ENCODE results near the gene ITGA5.

The ITGA5 gene

DNA sequence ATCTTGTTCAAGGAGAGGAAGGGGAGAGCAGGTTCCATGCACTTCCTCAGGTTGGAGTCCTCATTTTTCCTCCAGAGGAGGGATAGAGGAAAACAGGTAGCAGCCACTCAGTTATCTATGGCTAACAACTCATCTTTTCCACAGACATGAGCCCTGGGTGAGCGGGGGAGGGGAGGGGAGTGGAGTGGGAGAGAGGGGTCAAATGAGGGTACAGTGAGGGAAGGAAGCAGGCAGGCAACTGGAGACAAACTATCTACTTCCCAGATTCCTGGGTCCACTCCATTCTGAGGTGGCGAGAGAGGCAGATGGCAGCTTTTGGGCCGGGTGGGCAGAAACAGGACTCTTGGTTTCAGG is 32.0 kb downstream of the ITGA5 start:
- DNase-seq, result no peak

GRCh38 chr12:54386403-54387113 is 32.5 kb downstream of the ITGA5 start:
- no peak for DNase-seq

DNA sequence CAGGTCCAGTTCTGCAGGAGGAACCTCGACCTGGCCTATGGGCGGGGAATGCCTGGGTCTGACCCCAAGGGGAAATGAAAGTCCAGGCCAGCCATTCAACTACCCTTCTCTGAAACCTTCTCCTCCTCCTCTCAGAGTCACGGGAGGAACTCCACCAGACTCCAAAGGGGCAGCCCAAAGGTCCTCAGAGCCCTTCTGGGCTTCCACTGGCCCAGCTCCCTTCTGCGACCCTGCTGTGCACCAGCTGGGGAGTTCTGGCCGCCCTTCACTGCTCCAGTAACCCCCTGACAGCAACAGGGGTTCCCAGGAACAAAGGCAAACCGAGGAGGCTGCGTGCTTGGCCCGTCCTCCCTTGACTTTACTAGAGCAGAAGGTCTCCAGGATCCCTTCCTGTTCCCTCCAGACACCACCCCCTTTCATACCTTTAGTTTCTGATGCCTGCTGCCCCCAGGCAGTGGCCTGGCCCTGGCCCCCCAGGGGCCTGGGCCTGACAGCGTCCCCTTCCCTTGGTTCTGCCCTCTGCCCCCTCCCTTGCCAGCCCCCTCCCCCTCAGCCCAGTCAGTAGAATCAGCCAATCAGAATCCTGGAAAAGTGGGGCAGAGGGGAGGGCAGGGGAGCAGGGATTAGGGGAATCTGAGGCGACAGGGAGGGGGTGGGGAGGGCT is 33.7 kb downstream of the ITGA5 start:
- no peak for DNase-seq

DNA sequence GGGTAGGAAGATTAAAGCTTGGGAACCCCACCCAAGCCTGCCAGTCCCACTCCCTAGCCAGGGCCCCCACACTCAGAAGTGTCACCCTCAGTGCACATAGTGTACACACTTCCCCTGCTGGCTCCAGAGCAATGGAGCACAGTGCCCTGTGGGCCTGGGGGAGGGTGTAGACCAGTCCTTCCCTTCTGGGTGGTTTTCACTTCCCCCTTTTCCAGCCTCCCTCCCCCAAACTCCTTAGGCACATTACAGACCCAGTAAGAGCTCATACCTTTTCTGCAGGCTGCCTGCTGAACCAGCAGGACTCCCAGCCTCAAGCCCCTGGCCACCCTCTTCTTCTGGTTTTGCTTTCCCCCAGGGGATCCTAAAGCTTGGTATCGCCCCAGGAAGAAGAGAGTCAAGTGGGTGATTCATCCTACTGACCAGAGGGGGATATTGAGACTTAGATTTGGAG is 34.5 kb downstream of the ITGA5 start, which contains the start of gene ZNF385A:
TSS of gene ZNF385A (minus strand) at position 143 of the 451 bp plus-strand sequence. CDS start 219 bp downstream, outside the sequence.
- DNase-seq, result no peak

DNA sequence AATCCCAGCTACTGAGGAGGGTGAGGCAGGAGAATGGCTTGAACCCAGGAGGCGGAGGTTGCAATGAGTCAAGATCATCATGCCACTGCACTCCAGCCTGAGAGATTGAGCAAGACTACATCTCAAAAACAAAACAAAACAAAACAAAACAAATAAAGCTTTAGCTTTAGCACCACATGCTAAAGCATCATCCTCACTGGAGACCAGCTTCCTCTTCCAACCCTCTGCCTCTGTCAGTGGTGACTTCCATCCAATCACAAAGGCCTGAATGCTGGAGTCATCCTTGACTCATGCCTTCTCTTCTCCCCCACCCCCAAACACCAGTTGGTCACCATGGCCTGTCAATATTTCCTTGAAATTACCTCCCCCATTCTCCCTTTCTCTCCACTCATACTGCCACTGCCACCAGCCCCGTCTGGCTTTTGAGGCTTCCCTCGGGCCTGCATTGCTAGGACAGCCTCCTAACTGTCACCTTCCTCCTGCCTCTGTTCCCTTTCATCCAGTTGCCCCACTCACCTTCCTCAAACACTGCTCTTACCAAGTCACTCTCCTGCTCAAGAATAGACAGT is 35.9 kb downstream of the ITGA5 start:
- no peak for DNase-seq

DNA sequence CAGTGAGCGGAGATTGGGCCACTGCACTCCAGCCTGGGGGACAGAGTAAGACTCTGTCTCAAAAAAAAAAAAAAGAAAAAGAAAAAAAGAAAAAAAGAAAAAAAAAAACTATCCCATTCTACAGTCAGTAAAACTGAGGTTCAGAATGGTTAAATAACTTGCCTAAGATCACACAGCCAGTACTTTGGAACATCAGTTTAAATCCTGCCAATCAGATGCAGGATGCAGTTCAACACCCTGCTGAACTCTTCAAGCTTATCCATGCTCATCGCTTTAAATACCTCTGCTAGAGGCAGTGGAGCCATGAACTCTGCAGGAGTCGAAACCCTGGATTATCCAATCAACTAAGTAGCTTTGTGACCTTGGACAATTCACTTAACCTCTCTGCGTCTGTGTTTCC is 37.9 kb downstream of the ITGA5 start:
- no peak for DNase-seq

DNA sequence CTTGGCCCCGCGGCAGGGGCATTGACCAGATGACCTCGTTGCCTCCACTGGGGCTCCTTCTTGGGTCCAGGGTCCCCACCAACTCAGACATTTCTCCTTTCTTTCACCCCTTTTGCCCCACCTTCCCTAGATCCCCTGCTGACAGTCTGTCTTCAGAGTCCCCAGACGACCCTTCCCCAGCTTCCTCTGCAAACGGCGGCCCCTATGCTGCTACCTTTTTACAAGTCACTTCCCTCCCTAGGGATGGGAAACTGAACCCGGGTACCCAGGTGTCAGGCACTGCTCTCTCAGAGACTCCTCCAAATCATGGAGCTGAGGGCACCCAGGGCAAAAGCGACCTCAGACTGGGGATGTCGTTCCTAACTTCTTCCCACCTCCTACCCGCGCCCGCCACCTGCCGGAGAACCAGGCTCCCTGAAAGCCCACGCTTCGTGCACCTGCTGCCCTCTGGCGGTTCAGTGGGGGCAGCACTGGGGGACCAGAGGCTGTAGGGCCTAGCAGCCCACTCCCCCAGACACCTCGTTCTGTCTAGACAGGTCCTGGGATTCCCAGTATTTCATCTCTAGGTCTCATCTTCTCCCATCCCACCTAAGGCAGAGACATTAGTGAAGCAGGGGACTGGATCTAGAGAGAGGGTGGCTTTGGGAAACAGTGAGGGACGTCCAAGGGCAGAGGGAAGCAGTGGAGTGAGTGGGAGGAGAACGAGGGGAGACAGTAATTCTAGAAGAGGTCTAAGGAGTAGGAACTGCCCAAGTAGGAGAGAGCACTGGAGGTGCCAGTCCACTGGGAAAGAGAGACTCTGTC is 39.5 kb downstream of the ITGA5 start:
- DNase-seq, result peak; percentile 91

DNA sequence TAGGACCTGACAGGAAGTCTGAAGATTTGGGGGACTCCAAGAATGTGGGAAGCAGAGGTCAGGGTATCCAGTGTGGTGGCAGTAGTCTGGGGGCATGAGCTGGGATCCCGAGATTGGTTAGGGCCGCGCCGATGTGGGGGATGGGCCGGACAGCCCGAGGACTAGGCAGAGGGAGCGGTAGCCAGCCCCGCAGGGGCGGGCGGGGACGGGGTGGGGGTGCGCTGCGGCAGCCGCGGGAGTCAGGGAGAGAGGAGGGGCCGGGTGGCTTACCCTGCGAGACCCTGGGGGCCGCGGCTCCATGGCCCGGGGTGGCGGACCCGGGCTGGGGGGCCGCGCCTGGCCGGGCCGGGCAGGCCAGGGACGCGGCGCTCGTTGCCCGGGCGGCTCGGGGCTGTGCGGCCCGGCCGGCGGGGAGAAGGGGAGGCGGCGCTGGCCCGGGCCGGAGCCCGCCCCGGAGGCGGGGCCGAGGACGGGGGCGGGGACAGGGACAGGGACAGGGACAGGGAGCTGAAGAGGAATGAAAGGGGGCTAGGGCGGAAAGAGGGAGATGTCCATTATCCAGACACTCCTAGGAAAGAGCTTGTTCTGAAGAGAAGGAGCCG is 40.2 kb downstream of the ITGA5 start:
- peak; percentile 79 for DNase-seq

- DNase-seq, result no peak
Observed at GRCh38 chr12:54377797-54378515, 41.1 kb downstream of the ITGA5 start.

DNA sequence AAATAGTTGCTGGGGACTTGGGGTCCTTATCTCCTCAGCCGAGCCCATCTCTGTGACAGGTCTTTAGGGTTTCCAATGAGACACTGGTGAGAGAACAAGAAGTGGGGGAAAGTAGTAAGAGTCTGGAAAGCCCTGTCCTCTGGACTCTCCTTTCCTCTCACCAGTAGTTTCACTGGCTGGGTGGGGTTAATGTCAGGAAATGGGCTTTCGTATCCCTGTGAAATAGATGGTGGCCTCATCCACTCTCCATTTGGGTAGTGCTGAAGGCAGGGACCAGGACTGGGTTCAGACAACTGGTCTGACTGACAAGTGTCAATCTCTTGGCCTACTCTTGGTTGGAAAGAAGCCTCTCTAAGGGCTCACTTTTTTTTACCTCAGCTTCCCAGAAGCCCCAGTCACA is 42.1 kb downstream of the ITGA5 start:
- DNase-seq, result no peak

DNA sequence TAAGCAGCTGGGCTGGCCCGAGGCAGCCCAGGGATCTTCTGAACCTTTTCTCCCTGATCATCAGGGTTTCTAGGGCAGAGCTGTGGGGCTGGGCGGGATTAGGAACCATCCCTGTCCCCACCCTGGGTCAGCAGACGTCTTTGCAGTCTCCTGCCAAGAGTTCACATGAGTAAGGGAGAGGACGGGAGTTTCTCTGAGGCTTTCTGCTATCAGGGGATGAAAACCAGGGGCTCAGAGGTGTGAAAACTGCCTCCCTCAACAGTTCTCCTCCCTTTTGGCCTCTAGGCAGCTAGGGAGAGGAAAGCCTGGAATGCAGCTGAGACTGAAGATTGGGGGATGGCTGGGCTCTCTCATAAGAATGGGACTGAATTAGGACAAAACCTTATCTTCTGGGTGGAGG is 42.5 kb downstream of the ITGA5 start:
- DNase-seq, result no peak

- no peak for DNase-seq
Observed at GRCh38 chr12:54375259-54375579, 43.8 kb downstream of the ITGA5 start.

DNA sequence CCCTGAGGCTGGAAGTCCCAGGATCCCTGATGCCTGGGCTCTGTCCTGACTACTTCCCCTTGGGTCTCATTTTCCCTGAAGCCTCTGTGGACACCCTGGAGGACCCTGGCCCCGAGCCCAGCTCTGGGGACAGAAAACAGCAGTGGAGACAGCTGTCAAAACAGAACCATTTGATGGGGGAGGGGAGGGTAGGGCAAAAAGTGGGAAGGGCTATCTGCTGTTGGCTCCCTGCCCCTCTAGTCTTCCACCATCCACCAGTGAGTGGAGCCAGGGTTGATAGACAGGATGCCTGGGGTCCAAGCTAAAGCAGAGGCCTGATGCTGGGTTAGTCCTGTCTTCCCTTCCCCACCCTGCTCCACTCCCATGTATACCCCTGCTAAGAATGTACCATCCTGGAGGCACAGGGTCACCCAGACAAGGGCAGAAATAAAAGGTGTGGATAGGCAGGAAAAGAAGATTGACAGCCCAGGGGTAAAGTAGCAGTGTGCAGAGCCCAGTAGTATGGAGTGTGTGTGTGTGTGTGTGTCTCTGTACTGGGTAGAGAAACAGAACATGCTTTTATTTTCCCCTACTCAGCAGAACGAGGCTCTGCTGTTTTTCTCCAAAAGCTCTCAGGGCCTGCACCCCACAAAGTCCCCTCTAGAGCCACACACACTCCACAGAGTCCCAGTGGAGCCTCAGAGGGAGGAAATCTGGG is 44.4 kb downstream of the ITGA5 start:
- no peak for DNase-seq

DNA sequence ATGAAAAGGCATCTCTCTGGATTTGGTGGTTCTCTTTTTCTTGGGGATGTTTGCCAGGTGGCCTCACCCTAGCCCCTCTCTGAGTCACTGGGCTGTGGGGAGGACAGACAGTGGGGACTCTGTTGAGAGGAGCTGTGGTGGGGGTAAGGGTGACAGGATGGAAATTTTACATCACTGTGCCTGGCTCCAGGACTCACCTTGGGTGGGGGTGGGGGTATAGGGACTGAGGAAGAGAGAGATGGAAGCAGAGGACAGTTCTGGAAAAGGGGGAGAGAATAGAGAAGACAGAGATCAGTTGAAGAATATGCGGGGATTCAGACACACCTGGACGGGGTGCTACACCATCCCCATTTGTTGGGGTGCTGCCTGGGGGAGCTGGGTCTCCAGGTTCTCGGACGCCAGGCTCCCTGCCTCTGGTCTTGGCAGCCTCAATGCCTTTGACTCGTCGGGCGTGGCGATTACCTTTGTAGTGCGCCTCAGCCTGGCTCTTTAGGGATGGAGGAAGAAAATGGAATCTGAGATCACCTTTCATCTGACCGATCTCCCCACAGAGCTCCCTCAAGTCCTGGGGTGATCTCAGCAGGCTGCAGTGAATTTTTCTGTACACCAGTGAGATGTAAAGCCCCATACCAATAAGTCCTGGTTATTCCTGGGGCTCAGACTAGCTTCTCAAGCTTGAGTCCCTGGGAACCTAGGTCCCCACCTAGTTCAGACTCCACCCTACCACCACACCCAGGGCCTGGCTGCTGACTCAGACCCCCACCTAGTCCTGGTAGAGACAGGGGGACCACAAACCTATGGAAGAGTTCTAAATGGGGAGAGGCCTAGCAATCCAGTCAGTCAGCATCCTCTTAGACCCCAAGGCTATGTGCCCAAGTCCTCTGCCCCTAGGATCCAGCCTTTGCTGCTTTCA is 45.2 kb downstream of the ITGA5 start:
- DNase-seq, result no peak

- no peak for DNase-seq
Observed at GRCh38 chr12:54372113-54372806, 46.8 kb downstream of the ITGA5 start.

GRCh38 chr12:54371328-54372112 is 47.5 kb downstream of the ITGA5 start:
- peak; percentile 83 for DNase-seq

DNA sequence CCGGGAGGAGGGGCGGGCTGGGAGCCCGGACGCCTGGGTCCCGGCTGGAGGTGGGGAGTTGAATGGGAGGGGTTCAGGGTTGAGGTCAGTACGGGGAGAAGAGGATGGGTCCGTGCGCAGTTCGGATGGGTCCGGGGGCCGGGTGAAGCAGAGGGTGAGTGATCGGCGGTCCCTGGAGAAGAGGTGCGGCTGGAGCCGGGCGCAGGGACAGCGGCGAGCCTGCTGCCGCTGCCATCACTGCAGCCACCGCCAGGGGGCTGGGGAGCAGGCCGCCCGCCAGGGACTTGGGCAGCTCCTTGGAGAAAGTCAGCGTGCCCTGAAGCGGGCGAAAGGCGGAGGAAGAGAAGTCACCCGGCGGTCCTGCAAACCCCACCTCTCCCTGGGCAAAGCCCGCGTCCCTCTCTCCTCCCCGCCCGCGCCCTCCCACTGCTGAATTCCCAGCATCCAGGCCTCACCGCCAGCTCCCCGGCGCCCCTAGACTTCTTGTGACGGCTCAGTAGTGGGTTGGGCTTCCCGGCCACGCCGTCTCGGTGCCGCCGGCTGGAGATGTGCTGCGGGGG is 48.8 kb downstream of the ITGA5 start:
- DNase-seq, result peak; percentile 88

- no peak for DNase-seq
Observed at GRCh38 chr12:54369597-54370131, 49.4 kb downstream of the ITGA5 start.
